Neural crest cell (in vitro differentiated cells): ENCODE data around the gene NCBP2. TPM values are rescaled to one million over a fixed set of nuclear protein-coding genes. Genes with fewer than 3 reads are reported as not detected.

Experiments used
- DNase-seq: peaks from one replicate; pipeline ENCODE4 v3.0.0; 2021; ENCODE audit warnings: low read depth, mixed read lengths, low spot score
- H3K27ac Mint-ChIP-seq: one replicate; pipeline ENCODE4 v1.8.0; 2021; ENCODE audit warnings: mild to moderate bottlenecking, mixed read lengths; ENCODE audit not compliant: unreplicated experiment
- H3K27me3 Mint-ChIP-seq: 2 replicates; pipeline ENCODE4 v1.8.0; 2021; ENCODE audit warnings: low read depth, mild to moderate bottlenecking, mixed read lengths
- H3K36me3 Mint-ChIP-seq: 2 replicates; pipeline ENCODE4 v1.8.0; 2021; ENCODE audit warnings: low read depth, mild to moderate bottlenecking, mixed read lengths
- H3K4me1 Mint-ChIP-seq: 2 replicates; pipeline ENCODE4 v1.8.0; 2021; ENCODE audit warnings: mixed read lengths
- H3K4me3 Mint-ChIP-seq: one replicate; pipeline ENCODE4 v1.8.0; 2021; ENCODE audit warnings: mild to moderate bottlenecking, mixed read lengths
- H3K9me3 Mint-ChIP-seq: 2 replicates; pipeline ENCODE4 v1.8.0; 2021; ENCODE audit warnings: mixed read lengths
- total RNA-seq: library from RNA; stranded (reverse); gene quantifications from 2 replicates; pipeline ENCODE4 v1.2.1, GENCODE V29; 2021
- TF ChIP-seq, protein P1 (sequence below): fragments of 200-600 bp; sonication (generic); conservative IDR thresholded peaks from 2 replicates; pipeline ENCODE4 v1.5.0; 2021; ENCODE audit warnings: antibody characterized with exemption, mild to moderate bottlenecking

NCBP2 gene
- total RNA-seq, 1 donor from 2014 or later, result 117 TPM

GRCh38 chr3:196967412-196968232, 25.3 kb upstream of the NCBP2 start:
- peak overlapping the region; percentile 74 for H3K4me3 Mint-ChIP-seq
- no peaks in the 10 kb centered on the region for H3K9me3 Mint-ChIP-seq
- H3K4me1 Mint-ChIP-seq, result peaks cover 5% of the 10 kb centered on the region
- TF ChIP-seq, protein P1, sequence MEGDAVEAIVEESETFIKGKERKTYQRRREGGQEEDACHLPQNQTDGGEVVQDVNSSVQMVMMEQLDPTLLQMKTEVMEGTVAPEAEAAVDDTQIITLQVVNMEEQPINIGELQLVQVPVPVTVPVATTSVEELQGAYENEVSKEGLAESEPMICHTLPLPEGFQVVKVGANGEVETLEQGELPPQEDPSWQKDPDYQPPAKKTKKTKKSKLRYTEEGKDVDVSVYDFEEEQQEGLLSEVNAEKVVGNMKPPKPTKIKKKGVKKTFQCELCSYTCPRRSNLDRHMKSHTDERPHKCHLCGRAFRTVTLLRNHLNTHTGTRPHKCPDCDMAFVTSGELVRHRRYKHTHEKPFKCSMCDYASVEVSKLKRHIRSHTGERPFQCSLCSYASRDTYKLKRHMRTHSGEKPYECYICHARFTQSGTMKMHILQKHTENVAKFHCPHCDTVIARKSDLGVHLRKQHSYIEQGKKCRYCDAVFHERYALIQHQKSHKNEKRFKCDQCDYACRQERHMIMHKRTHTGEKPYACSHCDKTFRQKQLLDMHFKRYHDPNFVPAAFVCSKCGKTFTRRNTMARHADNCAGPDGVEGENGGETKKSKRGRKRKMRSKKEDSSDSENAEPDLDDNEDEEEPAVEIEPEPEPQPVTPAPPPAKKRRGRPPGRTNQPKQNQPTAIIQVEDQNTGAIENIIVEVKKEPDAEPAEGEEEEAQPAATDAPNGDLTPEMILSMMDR, result no peak
- H3K27me3 Mint-ChIP-seq, result peaks cover 48% of the 10 kb centered on the region
- H3K27ac Mint-ChIP-seq, result no peak overlapping the region
- H3K36me3 Mint-ChIP-seq, result peaks cover 2% of the 10 kb centered on the region
- no peak for DNase-seq

DNA sequence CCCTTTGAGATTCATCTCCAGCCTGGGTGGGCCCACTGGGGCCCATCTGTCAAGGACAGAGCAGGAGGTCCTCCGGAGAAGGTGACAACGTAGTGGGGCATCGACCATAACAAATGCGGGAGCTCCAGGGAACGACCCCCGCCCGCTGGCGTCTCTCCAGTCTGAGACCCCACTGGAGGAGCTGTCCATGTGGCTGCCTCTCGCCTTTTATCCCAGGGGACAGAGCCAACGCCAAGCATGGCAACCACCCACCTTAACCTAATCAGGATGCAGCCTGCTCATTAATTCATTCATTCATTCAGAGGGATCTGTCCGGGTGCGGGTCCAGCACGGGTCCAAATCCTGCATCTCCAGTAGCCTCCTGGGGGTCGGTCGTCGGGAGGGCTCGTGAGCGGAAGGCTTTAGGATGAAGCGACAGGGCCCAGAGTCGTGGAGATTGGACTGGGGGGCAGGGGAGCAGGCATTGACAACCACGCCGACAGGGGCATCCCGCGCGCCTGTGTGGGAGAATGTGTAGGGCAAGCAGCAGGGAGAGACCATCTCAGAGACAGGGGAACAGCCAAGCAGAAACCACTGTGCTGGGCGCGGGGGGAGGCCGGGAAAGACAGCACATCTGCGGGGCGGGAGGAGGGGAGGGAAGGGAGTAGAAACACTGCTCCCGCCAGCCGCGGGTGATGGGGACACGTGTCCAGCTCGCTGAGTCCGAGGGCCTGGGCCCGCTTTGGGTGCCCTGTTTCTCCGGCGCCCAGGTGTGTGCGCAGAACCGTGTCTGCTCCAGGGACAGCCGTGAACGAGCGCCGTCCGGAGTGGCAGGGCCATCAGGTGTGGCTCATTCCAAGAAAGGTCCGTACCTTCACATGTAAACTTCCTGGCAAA, 24.4 kb upstream of the NCBP2 start:
- H3K9me3 Mint-ChIP-seq, result no peaks in the 10 kb centered on the region
- H3K27me3 Mint-ChIP-seq, result peaks cover 48% of the 10 kb centered on the region
- TF ChIP-seq, protein P1, result no peak
- H3K36me3 Mint-ChIP-seq, result peaks cover 2% of the 10 kb centered on the region
- H3K4me3 Mint-ChIP-seq, result peak overlapping the region; percentile 19
- no peak overlapping the region for H3K27ac Mint-ChIP-seq
- DNase-seq, result no peak
- H3K4me1 Mint-ChIP-seq, result peaks cover 5% of the 10 kb centered on the region

- no peak overlapping the region for H3K27ac Mint-ChIP-seq
- H3K27me3 Mint-ChIP-seq, result peaks cover 40% of the 10 kb centered on the region
- H3K4me1 Mint-ChIP-seq, result peaks cover 5% of the 10 kb centered on the region
- no peak for DNase-seq
- TF ChIP-seq, protein P1, result no peak
- H3K36me3 Mint-ChIP-seq, result no peaks in the 10 kb centered on the region
- H3K4me3 Mint-ChIP-seq, result no peak overlapping the region
- no peaks in the 10 kb centered on the region for H3K9me3 Mint-ChIP-seq
These were observed 23.5 kb upstream of the NCBP2 start for GRCh38 chr3:196965804-196966173.

DNA sequence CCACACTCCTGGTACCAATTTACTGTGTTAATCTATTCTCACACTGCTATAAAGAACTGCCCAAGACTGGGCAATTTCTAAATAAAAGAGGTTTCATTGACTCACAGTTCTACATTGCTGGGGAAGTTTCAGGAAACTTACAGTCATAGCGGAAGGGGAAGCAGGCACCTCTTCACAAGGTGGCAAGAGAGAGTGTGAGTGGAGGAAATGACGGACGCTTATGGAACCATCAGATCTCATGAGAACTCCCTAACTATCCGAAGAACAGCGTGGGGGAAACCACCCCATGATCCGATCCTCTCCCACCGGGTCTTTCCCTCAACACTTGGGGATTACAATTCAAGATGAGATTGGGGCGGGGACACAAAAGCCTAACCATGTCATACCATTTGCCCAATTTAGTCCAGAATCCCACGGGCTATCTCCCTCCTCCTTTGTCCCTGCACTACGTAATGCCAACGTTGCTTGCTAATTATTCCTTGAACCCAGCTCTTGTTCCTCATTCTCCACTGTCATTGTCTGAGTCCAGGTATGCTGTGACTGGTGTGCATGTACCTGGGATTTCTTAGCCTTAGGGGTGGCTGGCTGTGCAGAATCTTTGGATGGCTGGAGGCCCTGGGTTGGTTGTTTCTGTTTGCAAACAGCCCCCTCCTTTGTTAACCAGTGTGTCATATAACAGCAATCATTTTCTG, 22.9 kb upstream of the NCBP2 start:
- Mint-ChIP-seq H3K27me3 (peaks cover 34% of the 10 kb centered on the region), H3K9me3 (no peaks in the 10 kb centered on the region), H3K4me1 (peaks cover 5% of the 10 kb centered on the region), H3K4me3 (peak overlapping the region; percentile 31), H3K36me3 (no peaks in the 10 kb centered on the region), H3K27ac (no peak overlapping the region)
- TF ChIP-seq, protein P1, result no peak
- DNase-seq, result no peak

DNA sequence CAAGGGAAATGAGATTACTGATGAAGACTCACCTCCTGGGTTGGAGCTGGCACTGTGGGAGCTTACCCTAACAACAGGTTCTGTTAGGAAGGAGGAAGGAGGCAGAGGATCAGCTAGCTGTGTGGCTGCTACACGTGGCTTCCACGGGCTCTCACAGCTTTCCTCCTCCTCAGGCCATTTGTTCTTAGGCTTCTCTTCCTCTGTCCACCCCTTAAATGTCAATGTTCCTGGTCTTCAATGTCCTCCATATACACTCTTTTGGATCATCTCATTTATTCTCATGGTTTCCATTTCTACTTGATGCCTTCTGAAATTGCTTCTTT, 21.3 kb upstream of the NCBP2 start:
- Mint-ChIP-seq H3K4me3 (no peak overlapping the region), H3K27ac (no peak overlapping the region), H3K4me1 (peaks cover 5% of the 10 kb centered on the region), H3K36me3 (no peaks in the 10 kb centered on the region), H3K9me3 (no peaks in the 10 kb centered on the region), H3K27me3 (peaks cover 31% of the 10 kb centered on the region)
- no peak for DNase-seq
- TF ChIP-seq, protein P1, result no peak
